NCI-H1436 treated with DMSO at 0.1 percent for 48 hours (cell line): ENCODE data around the gene PACSIN3.

Source experiments
- DNase-seq: peaks from one replicate; lab custom pipeline; 2025; lab: John Stamatoyannopoulos, UW

Gene PACSIN3

DNA sequence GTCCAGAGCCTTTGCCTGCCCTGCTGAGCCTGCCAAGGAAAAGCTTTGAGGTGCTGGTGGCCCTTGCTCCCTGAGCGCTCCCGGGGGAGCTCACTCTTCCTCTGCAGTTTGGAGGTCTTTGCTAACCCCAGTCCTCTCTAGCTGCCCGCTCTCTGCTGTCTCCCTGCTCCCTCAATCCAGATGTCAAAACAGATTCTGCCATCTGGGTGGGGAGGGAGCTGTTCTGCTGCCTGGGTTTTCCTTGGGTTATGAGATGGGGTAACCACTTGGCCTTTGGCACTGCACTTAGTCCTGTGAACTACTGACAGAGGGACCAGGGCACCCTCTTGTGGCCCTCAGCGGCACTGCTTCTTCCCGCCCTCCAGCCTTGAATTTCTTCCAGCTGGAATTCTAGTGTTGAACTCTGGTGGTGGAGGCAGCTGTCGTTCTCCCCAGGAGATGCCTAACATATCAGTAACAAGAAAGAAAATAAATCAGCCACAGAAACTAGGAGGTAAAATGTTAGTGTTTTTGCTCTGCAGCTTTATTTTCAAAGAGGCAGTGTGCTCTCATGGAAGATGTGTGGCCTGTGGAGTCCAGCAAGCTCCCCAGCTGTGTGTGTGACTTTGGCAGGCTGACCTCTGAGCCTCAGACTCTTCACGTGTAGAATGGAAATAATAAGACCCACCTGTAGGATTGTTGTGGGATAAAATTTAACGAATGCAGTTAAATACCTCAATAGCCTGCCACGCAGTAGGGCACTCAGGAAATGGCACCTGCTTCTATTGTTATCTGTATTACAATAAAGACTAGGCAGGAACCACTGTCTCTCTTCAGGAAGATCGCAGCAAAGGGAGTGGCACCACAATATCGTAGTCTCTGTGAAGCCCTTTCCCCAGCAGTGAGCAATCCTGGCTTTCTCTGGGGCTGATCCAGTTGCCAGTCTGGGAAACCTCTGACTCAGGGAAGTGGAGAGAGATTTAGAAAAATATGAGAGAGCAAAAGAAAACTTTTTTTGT, 33.0 kb downstream of the PACSIN3 start:
- no peak for DNase-seq

DNA sequence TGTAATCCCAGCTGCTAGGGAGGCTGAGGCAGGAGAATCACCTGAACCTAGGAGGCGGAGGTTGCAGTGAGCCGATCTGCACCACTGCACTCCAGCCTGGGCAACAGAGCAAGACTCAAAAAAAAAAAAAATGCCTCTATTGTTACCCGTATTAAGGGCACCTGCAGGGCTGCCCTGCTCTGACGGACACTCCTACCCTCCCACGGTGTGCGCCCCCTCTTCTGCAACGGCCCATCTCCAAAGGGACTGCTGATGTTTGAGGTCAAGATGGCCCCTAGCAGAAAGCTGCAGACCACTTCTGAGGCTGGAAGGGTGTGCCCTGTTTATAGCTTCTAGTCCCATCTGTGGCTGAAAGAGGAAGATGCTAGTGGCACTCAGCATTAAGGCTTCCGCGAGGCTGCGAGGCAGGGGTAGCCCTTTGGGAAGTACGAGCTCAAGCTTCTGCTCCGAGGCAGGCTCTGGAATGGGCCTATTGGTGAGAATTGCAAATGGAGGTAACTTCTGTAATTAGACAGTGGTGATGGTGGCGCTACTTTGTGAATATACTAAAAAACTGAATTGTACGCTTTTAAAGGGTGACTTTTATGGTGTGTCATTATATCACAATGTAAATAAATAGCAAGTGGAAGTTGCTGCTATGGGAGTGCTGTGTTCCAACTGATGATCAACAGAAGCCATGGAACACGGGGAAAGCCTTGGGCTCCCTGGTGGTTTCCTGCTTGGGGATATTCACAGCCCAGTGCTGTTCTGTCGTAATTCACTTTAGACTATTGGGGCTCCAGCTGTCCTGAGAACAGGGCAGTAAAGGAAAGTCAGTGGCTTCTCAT, 33.9 kb downstream of the PACSIN3 start:
- DNase-seq = no peak

GRCh38 chr11:47149782-47150181, 36.5 kb downstream of the PACSIN3 start:
- DNase-seq = no peak

DNA sequence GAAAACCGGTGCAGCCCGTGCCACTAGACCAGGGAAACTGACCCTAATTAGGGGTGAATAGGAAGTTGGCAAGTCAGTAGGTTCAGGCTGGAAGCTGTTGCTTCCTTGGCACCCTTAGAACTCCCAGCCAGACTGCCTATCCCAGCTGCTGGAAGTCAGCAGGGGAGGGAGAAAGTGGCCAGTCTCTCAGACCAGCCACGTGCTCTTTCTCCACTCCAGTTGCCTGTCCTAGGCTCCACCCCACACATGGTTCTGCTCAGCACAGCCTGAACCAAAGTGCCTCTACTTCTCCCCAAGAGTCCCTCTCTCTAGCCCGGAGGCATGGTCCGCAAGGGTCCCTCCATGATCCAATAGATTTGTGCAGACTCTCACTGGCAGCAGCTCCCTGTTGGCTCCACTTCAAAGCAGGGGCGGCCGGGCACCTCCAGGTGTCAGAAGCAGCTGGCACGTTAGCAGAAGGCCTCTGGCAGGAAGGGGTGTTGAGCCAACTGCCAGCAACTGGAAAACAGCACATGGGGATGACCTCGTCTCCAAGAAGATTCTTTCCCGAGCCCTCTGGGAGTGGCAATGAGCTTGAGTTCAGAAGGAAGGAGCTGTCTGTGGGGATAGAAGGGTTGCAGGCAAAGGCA, 37.2 kb downstream of the PACSIN3 start:
- no peak for DNase-seq

DNA sequence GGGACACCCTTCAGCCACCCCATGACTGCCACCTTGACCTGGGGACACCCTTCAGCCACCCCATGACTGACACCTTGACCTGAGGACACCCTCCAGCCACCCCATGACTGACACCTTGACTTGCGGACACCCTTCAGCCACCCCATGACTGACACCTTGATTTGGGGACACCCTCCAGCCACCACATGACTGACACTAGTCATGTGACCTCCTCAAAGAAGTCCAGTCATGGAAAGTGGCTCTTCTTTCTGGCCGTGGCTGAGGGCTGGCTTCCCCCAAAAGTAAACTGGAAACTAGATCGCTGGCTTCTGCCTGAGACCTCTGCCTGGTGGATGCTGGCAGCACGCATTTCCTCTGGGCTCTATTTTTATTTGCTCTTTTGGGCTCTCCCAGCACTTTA, 38.0 kb downstream of the PACSIN3 start:
- DNase-seq = no peak

DNA sequence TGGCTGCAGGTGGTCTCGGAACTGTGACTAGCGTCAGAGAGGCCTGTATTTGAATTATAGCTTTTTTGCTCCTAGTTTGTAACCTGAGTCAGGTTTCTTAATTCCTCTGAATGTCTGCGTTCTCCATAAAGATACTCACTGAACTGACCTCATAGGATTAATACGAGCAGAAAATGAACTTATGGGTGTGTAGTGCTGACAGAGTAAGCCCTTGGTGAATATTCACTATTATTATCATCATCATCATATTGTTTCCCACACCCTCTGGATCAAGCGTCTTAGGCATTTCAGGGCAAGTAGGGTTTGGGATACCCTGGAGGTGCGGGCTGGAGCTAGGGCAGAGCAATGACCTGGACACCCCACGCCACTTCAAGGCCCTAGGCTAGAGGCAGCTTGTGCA, 38.6 kb downstream of the PACSIN3 start:
- DNase-seq = no peak

GRCh38 chr11:47147250-47147649, 39.0 kb downstream of the PACSIN3 start:
- DNase-seq = no peak

GRCh38 chr11:47144541-47144940, 41.7 kb downstream of the PACSIN3 start:
- no peak for DNase-seq

GRCh38 chr11:47143322-47143721, 42.9 kb downstream of the PACSIN3 start:
- DNase-seq = no peak

GRCh38 chr11:47139878-47140277, 46.4 kb downstream of the PACSIN3 start:
- DNase-seq = no peak

GRCh38 chr11:47137476-47137875, 48.8 kb downstream of the PACSIN3 start:
- DNase-seq = no peak

DNA sequence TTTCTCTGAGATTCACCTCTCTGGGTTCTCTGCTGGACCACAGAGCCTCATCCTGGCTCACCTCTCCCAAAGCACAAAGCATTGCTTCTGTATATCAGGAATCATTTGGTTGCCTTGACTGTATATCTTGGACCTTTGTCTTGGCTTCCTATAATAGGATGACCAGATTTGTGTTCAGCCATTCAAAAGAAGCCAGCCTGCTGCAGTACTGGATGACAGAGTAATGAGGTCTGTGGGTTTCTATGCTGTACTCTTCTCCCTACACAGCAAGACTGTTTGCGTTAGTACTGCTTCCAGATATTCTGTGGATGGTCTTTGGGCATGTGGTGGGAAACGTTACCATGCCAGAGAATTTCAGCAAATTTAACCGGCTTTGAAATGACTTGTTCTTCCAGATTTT, 49.3 kb downstream of the PACSIN3 start:
- no peak for DNase-seq

DNA sequence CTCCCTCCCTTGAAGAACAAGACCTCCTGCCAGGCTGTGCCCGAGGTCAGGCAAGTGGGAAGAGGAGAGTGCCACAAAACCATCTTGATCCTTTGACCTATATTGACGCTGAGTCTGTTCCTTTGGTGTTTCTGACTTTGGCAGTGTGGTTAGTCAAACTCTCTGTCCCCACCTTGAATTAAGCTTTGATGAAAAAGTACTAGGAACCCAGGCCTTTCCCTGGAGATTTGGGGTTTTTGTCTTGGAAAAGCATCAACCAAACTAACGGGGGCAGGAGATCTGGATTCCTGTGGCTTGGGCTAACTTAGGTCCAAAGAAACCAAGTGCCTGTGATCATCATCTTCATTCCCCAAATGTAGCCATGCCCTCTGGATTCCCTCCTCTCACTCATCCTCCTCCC, 49.9 kb downstream of the PACSIN3 start:
- DNase-seq = no peak

DNA sequence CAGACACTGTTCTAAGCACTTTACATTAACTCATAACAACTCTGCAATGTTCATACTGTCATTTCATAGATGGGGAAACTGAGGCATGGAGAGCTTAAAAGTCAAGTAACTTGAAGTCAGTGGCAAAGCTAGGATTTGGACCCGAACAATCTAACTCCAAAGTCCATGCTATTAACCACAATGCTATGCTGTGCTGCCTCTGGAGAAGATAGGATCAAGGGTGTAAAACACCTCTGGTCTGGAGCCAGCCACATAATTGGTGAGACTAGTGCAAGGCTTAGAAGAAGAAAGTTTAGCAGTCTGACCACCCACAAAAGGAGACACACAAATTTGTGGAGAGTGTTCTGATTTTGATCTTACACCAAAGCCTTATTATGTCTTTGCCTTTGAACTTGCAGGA, 53.3 kb downstream of the PACSIN3 start:
- no peak for DNase-seq

GRCh38 chr11:47132490-47132889, 53.7 kb downstream of the PACSIN3 start:
- DNase-seq = no peak

DNA sequence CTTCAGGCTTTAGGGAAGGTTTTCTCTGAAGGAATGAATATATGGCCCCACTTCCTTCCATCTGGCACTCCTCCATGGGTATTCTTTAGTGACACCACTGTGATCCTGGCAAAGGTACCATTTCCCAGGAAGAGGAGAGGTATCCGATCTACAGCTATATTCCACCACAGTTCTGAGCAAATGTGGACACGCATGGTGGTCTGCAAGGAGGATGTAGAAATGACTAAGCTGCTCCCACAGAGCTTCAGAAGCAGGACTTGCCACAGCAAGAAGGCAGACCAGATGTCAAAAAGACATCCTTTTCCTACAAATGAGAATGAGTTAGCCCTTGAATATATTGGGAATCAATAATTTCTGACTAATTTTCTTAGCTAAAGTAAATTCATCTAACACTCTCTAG, 55.1 kb downstream of the PACSIN3 start:
- no peak for DNase-seq

DNA sequence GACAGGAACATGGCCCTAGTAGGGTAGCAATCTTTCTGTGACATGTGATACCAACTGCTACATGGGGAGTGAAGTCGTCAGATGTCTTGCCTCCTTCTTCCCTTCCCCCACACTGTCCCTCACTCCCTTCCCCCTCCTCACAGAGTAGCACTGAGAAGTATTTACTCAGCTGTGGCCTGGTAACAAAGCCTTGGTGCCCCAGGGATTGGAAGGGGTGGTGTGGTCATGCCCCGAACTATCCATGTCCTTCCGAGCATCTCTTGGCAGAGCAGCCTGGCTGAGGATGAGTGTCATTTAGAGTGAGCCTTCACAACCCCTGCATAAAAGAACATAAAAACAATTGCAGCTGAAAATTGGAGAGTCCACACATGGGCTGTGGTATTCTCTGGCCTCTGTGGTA, 55.7 kb downstream of the PACSIN3 start:
- DNase-seq = no peak
